Karpas-422 (cell line): ENCODE data around the gene DRC7. TPM values are rescaled to one million over a fixed set of nuclear protein-coding genes. Genes with fewer than 3 reads are reported as not detected.
A peak's percentile ranks its signal among the peaks of the same experiment; 100 is the strongest.

ENCODE experiments used
- DNase-seq: peaks from one replicate; pipeline ENCODE4 v3.0.0-alpha.2; 2015
- H2AFZ ChIP-seq: fragments of 200-600 bp; sonication (generic); 2 replicates; pipeline ENCODE4 v1.6.1; 2014; ENCODE audit warnings: antibody characterized with exemption, low read length, mixed read lengths
- H3K27ac ChIP-seq: fragments of 200-600 bp; sonication (generic); 2 replicates; pipeline ENCODE4 v1.5.1; 2014; ENCODE audit warnings: mild to moderate bottlenecking, low read length, moderate library complexity
- H3K27me3 ChIP-seq: fragments of 200-600 bp; sonication (generic); 2 replicates; pipeline ENCODE4 v1.6.1; 2014; ENCODE audit warnings: low read length, mixed read lengths
- H3K36me3 ChIP-seq: fragments of 200-600 bp; sonication (generic); 2 replicates; pipeline ENCODE4 v1.6.1; 2014; ENCODE audit warnings: low read length, mixed read lengths; ENCODE audit not compliant: insufficient read depth
- H3K4me1 ChIP-seq: fragments of 200-600 bp; sonication (generic); 2 replicates; pipeline ENCODE4 v1.6.1; 2014; ENCODE audit warnings: mild to moderate bottlenecking, low read length, mixed read lengths
- H3K4me2 ChIP-seq: fragments of 200-600 bp; sonication (generic); 2 replicates; pipeline ENCODE4 v1.6.1; 2014; ENCODE audit warnings: low read length, low read depth, mild to moderate bottlenecking; ENCODE audit not compliant: poor library complexity, severe bottlenecking
- H3K4me3 ChIP-seq: fragments of 200-600 bp; sonication (generic); 2 replicates; pipeline ENCODE4 v1.5.1; 2014; ENCODE audit warnings: mild to moderate bottlenecking, antibody characterized with exemption, low read length, mixed read lengths
- H3K79me2 ChIP-seq: fragments of 200-600 bp; sonication (generic); 2 replicates; pipeline ENCODE4 v1.6.1; 2014; ENCODE audit warnings: mild to moderate bottlenecking, low read length, mixed read lengths
- H3K9ac ChIP-seq: fragments of 200-600 bp; sonication (generic); 2 replicates; pipeline ENCODE4 v1.6.0; 2014; ENCODE audit warnings: low read length
- H3K9me2 ChIP-seq: fragments of 200-600 bp; sonication (generic), shearing (Covaris generic); replicated peaks from 2 replicates; pipeline ENCODE4 v1.6.0; 2014; ENCODE audit warnings: mild to moderate bottlenecking, low read length, moderate library complexity; ENCODE audit not compliant: insufficient read depth
- H3K9me3 ChIP-seq: fragments of 300-700, 200-600 bp; sonication (generic); 2 replicates; pipeline ENCODE4 v1.6.1; 2014; ENCODE audit warnings: low read length, mixed read lengths
- H4K20me1 ChIP-seq: fragments of 200-600 bp; sonication (generic); 2 replicates; pipeline ENCODE4 v1.6.1; 2014; ENCODE audit warnings: mild to moderate bottlenecking, antibody characterized with exemption, low read length, low read depth; ENCODE audit not compliant: insufficient read depth
- total RNA-seq: library from RNA; depleted of rRNA; stranded (reverse); fragments of >200 nt; shearing (Covaris generic); gene quantifications from 2 replicates; pipeline ENCODE4 v1.2.3, GENCODE V29; 2014; ENCODE audit warnings: low replicate concordance

The DRC7 gene
- total RNA-seq, 1 experiment from 2014 or later = not detected

DNA sequence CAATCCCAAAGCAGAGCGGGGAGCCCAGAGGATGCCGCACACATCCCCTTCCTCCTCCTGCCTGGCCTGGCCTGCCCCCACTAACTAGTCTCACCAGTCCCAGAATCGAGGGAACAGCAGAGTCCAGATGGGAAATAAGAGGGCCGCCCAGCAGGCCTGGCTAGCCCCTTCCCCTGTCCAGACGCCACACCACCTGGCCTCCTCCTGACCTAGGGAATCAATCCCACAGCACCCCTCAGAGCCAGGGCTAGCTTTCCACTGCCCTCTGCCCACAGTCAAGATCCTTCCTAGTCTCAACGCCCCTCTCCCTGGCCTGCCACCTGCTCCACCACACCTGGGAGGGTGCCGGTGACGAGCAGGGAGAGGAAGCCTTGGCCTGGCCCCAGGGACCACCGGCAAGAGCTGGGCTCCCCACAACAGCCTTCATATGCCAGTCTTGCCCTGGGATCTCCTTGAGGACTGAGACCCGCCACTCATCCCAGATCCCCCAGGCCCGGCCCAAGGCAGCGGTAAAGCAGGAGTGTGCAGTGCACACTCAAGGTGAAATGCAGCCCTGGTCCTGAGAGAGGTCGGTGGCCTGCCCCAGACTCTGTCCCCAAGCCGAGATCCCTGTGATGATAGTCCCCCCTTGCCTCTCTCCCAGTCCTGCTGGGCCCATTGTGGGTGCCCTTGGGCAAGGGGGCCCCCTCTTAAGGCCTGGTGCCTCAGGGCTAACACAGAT lies 68.8 kb downstream of the DRC7 start:
- H3K27me3 ChIP-seq = no peaks in the 10 kb centered on the region
- no peaks in the 10 kb centered on the region for H3K79me2 ChIP-seq
- H3K4me2 ChIP-seq = no peak overlapping the region
- H3K4me3 ChIP-seq = no peak overlapping the region
- H3K9me3 ChIP-seq = no peaks in the 10 kb centered on the region
- H4K20me1 ChIP-seq = no peaks in the 10 kb centered on the region
- no peak overlapping the region for H3K9ac ChIP-seq
- H2AFZ ChIP-seq = no peak overlapping the region
- H3K4me1 ChIP-seq = no peaks in the 10 kb centered on the region
- no peak overlapping the region for H3K27ac ChIP-seq
- no peaks in the 10 kb centered on the region for H3K36me3 ChIP-seq
- H3K9me2 ChIP-seq = no peaks in the 10 kb centered on the region
- DNase-seq = no peak

DNA sequence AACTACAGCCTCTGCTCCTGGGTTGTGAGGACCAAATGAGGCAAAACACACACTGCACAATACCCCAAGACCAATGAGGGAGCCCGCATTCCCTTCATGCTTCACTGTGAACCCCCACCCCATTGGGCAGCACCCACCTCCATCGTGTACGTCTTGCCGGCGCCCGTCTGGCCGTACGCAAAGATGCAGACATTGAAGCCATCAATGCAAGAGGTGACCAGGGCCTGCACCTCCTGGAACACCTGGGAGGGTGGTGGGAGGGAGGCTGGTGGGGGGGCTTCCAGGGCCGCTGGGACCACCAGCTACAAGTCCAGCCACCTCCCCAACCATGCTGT lies 69.4 kb downstream of the DRC7 start:
- H3K4me3 ChIP-seq = no peak overlapping the region
- H3K9me3 ChIP-seq = no peaks in the 10 kb centered on the region
- H4K20me1 ChIP-seq = no peaks in the 10 kb centered on the region
- no peak overlapping the region for H2AFZ ChIP-seq
- DNase-seq = no peak
- H3K79me2 ChIP-seq = no peaks in the 10 kb centered on the region
- H3K36me3 ChIP-seq = no peaks in the 10 kb centered on the region
- no peak overlapping the region for H3K9ac ChIP-seq
- no peak overlapping the region for H3K27ac ChIP-seq
- no peaks in the 10 kb centered on the region for H3K27me3 ChIP-seq
- no peaks in the 10 kb centered on the region for H3K4me1 ChIP-seq
- H3K4me2 ChIP-seq = no peak overlapping the region
- H3K9me2 ChIP-seq = no peaks in the 10 kb centered on the region

DNA sequence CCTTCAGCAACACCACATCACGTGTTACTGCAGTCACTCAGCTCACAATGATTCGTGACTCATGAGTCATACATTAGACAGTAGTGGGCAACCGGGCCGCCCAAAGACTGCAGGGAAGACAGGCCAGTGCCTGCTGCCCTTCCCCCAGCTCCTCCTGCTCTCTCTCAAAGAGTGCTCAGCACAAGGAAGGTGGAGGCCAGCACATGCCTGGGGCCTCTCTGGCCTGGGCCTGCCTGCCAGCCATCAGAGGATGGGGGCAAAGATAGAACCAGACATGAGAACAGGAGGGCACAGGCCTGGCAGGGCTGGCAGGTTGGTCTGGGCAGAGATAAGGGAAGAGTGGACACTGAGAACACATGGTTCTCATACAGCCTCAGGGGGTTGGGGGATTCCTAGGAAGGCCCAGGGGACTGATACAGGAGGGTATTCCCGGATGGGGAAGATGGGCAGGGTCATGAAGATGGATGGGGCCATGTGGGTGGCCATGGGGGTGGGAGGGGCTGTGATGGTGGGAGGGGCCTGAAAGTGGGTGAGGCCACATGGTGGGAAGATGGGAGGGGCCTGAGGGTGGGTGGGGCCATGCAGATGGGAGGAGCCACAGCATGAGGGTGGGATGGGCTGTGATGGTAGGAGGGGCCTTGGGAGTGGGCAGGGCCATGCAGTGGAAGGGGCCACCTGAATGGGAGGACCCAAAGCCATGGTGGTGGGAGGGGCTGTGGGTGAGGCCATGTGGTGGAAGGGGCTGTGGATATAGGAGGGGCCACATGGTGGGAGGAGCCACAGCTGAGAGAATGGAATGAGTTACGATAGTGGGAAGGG lies 69.9 kb downstream of the DRC7 start:
- Histone ChIP-seq H3K27me3 (no peaks in the 10 kb centered on the region), H3K9me2 (no peaks in the 10 kb centered on the region), H3K36me3 (no peaks in the 10 kb centered on the region), H3K4me2 (no peak overlapping the region), H4K20me1 (no peaks in the 10 kb centered on the region), H3K27ac (no peak overlapping the region), H2AFZ (peak overlapping the region; percentile 41; the same call in 1 of the 2 replicates), H3K4me1 (no peaks in the 10 kb centered on the region), H3K4me3 (no peak overlapping the region), H3K9me3 (no peaks in the 10 kb centered on the region), H3K79me2 (no peaks in the 10 kb centered on the region), H3K9ac (no peak overlapping the region)
- peak; percentile 95 for DNase-seq

DNA sequence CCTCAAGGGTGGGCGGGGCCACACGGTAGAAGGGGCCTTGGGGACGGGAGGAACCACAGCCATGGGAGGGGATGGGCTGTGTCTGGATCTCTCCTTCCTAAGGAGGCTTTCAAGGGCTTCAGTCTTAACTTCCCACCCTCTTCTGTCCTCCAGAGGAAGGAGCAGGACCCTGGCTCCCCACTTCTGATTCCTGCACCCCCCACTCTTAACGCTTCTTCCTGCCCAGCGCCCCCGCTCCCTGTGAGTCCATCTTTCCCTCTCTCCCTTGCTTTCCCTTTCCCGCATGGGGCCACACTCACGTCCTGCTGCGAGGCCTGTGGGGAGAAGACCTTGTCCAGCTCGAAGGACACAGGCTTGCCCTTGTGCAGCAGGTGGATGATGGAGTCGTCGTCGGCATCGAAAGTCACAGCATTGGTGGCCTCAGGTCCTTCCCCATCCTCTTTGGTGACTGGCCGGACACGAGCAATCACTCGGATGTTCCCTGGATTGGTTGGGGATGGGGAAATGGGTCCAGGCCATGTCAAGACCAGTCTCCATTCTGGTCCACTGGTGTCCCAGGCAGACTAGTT lies 70.6 kb downstream of the DRC7 start:
- Histone ChIP-seq H3K27me3 (no peaks in the 10 kb centered on the region), H4K20me1 (no peaks in the 10 kb centered on the region), H3K79me2 (no peaks in the 10 kb centered on the region), H3K9me2 (no peaks in the 10 kb centered on the region), H3K4me1 (no peaks in the 10 kb centered on the region), H3K9ac (no peak overlapping the region), H2AFZ (no peak overlapping the region), H3K9me3 (no peaks in the 10 kb centered on the region), H3K4me3 (no peak overlapping the region), H3K27ac (no peak overlapping the region), H3K4me2 (no peak overlapping the region), H3K36me3 (no peaks in the 10 kb centered on the region)
- no peak for DNase-seq

DNA sequence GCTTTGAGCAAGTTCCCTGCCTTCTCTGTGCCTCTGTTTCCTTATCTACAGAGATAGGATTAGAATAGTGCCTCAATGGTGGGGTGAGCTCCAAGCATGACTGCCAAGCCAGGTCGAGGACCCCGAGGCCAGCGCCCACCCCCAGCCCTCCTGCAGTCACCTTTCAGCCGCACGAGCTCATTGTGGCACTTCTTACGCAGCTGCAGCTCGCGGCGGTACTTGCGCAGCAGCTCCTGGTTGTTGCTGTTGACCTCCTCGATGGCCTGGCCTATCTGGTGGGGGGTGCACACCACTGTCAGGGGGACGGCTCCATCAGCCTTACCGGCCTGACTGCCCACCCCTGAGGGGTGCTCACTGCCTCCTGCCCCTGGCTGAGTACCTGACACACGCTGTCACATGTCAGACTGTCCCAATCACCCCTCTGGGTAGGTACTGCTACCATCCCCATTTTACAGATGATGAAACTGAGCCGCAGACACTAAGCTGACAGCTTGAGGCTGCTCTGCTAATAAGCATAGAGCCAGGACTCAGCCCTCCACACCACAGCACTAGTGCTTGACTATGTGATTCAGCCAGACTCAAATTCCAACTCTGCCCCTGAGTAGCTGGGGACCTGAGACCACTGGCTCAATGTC lies 72.2 kb downstream of the DRC7 start:
- H2AFZ ChIP-seq = no peak overlapping the region
- no peaks in the 10 kb centered on the region for H3K27me3 ChIP-seq
- no peak for DNase-seq
- no peak overlapping the region for H3K4me2 ChIP-seq
- H3K4me1 ChIP-seq = no peaks in the 10 kb centered on the region
- H3K9me2 ChIP-seq = no peaks in the 10 kb centered on the region
- no peaks in the 10 kb centered on the region for H3K79me2 ChIP-seq
- no peaks in the 10 kb centered on the region for H3K36me3 ChIP-seq
- H4K20me1 ChIP-seq = no peaks in the 10 kb centered on the region
- no peak overlapping the region for H3K27ac ChIP-seq
- H3K9ac ChIP-seq = no peak overlapping the region
- H3K9me3 ChIP-seq = no peaks in the 10 kb centered on the region
- no peak overlapping the region for H3K4me3 ChIP-seq

DNA sequence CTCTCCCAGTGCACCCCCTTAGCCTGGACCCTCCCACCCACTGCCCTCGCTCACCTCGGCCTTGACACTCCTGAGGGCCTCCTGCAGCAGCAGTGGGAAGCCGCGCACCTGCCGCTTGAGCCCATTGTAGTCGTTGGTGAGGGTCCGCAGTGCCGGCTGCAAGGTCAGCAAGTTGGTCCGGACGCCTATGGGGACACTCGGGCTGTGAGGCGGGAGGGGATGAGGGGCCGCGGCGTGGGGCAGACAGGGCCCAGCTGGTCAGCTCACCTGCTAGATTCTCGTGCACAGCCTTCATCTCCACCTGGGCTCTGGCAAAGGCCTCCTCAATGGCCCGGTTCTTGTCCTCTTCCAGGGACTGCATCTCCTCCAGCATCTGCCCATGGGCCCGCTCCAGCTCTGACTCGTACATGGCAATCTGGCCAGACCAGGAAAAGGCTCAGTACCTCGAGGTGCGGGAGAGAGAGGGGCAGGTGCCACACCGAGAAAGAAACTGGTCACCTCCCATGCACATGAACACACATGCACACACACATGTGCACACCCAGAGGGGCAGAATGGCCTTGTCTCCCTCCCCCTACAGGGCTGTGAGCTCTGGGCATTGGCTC lies 75.0 kb downstream of the DRC7 start:
- Histone ChIP-seq H3K27ac (no peak overlapping the region), H3K4me2 (no peak overlapping the region), H3K27me3 (no peaks in the 10 kb centered on the region), H3K9ac (no peak overlapping the region), H3K4me3 (no peak overlapping the region), H3K9me2 (no peaks in the 10 kb centered on the region), H3K36me3 (no peaks in the 10 kb centered on the region), H2AFZ (no peak overlapping the region), H3K9me3 (no peaks in the 10 kb centered on the region), H3K79me2 (no peaks in the 10 kb centered on the region), H4K20me1 (no peaks in the 10 kb centered on the region), H3K4me1 (no peaks in the 10 kb centered on the region)
- no peak for DNase-seq

DNA sequence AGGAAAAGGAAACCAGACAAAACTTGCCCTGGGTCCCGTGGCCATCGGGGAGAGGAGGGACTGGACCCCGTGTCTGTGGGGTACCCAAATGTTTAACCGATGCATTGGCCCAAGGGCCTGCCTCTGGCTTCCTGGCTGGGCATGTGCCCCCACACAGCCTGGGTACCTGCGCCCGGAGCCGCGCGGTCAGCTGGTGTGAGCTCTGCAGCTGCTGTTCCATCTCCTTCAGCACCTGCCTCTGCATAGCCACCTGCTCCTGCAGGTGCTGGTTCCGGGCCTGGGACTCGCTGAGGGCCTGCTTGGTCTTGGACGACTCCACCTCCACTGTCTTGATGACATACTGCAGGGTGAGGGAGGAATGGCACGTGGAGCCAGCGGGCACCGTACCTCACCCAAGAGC lies 75.8 kb downstream of the DRC7 start:
- no peaks in the 10 kb centered on the region for H4K20me1 ChIP-seq
- H3K36me3 ChIP-seq = no peaks in the 10 kb centered on the region
- H3K4me2 ChIP-seq = no peak overlapping the region
- H3K9me3 ChIP-seq = no peaks in the 10 kb centered on the region
- H3K79me2 ChIP-seq = no peaks in the 10 kb centered on the region
- no peak overlapping the region for H3K27ac ChIP-seq
- no peak overlapping the region for H3K4me3 ChIP-seq
- no peaks in the 10 kb centered on the region for H3K4me1 ChIP-seq
- H2AFZ ChIP-seq = no peak overlapping the region
- H3K9me2 ChIP-seq = no peaks in the 10 kb centered on the region
- no peak for DNase-seq
- no peak overlapping the region for H3K9ac ChIP-seq
- no peaks in the 10 kb centered on the region for H3K27me3 ChIP-seq
